GM19397 (cell line): ENCODE measurements around the gene DNM2.
A peak's percentile ranks its signal among the peaks of the same experiment; 100 is the strongest.
"Not testable (repeated sequence)": the region's sequence is repeated elsewhere in the genome, so short reads cannot be mapped to it uniquely, and the experiment has no call there.

Experiments
- ATAC-seq: cut with Tn5 transposase; IDR thresholded peaks from one replicate; pipeline ENCODE4 v1.9.1; 2021; ENCODE audit warnings: mild to moderate bottlenecking, moderate library complexity; ENCODE audit not compliant: unreplicated experiment

DNM2 gene

DNA sequence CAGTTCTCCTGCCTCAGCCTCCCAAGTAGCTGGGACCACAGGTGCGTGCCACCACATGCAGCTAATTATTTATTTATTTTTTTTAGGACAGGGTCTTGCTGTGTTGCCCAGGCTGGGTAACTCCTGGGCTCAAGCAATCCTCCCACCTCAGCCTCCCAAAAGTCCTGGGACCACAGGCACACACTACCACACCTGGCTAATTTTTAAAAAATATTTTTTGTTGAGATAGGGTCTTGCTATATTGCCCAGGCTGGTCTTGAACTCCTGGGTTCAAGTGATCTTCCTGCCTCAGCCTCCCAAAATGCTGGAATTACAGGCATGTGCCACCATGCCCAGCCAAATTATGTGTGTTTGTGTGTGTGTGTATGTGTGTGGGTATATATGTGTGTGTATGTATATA is 139.0 kb downstream of the DNM2 start:
- ATAC-seq, result not testable (repeated sequence)

DNA sequence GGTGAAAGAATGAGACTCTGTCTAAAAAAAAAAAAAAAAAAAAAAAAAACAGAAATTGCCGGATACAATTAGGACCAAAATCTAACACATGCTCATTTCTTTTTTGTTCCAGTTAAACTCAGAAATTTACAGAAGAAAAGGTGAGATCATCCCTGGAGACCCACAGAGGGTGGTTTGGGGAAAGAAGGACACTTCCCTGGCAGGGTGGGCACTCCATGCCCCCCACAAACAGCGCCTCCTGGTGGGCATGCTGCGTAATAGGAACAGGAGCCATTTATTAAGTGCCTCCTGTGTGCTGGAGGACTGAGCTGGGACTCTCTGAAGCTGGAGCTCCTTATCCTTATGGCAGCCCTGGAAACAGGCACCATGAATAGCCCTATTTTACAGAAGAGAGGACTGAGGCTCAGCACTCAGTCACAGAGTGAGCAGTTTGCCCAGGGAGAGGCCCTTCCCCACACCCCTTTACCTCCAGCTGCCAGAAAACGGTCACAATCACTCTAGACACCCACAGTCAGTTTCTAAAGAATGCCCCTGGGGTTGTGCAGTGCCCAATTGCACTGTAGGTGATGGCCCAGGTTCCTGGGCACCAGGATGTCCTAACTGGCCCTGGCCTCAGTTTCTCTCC is 140.4 kb downstream of the DNM2 start:
- no peak for ATAC-seq

DNA sequence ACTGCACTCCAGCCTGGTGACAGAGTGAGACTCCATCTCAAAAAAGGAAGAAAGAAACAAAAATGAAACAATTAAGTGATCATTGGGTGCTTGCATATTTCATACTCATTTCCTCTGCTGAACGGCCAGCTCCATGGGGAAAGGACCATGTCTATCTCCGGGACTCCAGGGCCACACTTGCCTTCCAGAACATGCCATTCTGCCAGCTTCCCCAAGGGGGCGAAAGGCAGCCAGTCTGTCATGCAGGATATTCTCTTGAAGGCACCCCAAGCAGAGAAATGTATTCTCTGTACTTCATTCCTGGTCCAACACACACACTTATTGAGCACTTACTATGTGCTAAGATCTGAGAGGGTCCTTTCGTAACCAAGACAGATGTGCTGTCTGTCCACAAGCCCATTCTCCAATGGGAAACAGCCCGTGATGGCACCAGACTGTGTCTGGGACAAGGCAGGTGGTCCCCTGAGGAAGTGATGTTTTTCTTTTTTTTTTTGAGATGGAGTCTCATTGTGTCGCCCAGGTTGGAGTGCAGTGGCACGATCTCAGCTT is 143.3 kb downstream of the DNM2 start:
- no peak for ATAC-seq

DNA sequence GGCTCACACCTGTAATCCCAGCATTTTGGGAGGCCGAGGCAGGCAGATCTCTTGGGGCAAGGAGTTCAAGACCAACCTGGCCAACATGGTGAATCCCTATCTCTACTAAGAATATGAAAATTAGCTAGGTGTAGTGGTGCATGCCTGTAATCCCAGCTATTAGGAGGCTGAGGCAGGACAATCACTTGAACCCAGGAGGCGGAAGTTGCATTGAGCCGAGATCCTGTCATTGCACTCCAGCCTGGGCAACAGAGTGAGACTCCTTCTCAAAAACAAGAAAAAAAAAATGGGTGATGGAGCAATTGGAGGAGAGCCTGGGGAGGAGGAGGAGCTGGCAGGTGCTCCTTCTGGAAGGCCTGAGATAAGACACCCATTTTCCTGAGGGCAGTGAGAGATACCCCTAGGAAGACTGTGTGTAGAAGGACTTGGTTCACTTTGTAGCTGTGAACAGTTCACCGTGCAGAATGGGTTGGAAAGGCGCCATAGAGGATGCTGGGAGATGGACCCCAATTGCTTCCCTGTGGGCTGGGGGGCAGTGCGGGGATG is 144.8 kb downstream of the DNM2 start:
- ATAC-seq, result no peak

DNA sequence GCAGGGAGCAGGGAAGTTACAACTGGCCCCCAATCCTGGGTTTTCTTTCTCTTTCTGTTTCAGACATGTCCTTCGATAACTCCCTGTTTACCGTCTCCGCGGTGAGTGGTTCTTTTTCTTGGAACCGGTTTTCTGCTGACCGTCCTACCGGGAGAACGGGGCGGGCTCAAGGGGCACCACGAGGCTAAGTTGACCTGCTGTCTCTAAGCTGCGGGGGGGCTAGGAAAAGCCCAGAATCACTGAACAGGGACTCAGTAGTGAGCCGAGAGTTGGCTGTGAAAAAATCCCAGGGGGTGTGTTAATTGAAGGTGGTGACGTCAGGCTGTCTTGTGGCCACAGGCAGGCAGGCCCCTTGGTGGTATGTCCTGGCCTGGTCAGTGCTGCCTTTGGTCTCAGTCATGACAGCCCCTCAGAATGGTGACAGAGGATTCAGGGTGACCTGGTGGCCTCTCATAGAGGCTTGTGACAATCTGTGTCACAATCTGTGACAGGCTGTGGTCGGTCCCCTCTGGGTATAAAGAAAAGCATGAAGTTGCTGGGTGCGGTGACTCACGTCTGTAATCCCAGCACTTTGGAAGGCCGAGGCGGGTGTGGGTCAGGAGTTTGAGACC is 145.3 kb downstream of the DNM2 start:
- no peak for ATAC-seq

DNA sequence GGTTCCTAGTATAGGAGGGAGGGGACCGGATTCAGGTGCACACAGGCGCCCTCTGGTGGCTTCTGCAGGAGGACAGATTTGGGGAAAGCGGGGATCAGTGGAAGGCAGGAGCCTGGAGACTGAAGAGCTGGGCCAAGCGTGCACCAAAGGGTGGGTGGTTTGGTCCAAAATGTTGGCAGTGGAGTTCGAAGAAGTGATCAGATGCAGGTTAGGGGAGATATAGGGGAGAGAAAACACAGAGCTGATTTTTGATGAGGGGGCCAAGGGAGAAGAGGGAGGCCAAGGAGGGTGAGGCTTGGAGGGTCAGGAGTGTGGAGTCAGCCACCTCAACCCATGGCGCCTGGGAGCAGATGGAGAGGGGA is 146.6 kb downstream of the DNM2 start:
- peak; percentile 47 for ATAC-seq

DNA sequence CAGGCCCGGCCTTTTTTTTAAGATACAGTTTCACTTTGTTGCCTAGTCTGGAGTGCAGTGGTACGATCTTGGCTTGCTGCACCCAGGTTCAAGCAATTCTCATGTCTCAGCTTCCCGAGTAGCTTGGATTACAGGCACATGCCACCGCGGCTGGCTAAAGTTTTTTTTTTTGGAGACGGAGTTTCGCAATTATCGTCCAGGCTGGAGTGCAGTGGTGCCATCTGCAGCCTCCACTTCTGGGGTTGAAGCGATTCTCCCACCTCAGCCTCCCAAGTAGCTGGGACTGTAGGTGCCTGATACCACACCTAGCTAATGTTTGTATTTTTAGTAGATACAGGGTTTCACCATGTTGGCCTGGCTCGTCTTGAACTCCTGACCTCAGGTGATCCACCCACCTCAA is 148.6 kb downstream of the DNM2 start:
- no peak for ATAC-seq

DNA sequence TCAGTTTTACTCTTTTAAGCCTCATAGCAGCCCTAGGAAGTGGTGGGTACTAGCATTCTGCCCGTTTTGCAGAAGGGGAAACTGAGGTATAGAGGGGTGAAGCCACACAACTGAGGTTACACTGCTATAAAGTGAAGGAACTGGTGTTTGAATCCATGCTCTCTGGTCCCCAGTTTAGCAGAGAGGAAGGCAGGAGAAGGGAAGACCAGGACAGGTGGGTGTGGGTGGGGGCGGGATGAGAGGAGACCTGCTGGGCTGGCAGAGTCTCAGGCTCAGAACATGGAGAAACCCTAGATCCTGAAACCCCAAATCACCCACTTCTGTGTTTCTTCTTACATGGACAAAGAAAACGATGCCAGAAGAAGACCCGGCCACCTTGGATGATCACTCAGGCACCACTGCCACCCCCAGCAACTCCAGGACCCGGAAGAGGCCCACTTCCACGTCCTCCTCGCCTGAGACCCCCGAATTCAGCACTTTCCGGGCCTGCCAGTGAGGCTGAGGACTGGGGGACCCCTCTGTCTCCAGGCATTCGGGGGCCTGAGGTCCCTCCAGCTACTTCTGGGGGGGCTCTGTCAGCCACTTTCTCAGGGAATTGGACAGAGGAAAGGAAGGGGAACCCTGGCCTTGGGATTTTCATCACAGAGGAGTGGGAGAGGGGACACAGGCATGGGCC is 151.1 kb downstream of the DNM2 start:
- no peak for ATAC-seq

DNA sequence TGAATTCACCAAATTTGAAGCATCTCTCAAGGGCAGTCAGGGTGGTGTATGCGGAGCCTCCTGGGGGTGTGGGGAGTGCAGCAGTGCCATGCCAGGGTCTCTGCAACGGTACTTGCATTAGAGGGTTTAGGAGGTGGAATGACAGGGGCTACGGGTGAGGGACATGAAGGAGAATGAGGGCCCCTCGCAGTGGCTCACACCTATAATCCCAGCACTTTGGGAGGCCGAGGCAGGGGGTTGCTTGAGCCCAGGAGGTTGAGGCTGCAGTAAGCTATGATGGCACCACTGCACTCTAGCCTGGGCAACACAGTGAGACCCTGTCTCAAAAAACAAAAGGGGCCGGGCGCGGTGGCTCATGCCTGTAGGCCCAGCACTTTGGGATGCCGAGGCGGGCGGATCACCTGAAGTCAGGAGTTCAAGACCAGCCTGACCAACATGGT is 152.0 kb downstream of the DNM2 start:
- ATAC-seq, result not testable (repeated sequence)

DNA sequence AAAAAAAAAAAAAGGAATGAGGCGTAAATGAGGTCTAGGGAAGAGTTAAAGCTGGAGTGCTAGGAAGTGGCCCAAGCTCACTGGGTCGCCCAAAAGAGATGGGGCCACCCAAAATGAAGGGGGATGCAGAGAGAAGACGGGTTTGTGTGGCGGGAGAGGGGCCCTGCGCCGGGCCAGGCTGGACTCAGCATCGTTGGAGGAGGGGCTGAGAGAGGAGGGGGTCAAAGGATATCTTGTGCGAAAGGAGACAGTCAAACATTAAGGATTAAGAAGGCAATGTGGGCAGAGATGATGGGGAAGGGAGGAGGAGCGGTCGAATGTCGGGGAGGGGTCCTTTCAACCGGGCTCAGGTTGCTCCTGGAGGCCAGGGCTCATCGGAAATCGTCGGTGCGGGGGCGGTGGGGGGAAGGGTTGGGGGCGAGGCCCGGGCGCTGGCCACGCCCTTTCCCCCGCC is 152.6 kb downstream of the DNM2 start:
- ATAC-seq, result no peak

DNA sequence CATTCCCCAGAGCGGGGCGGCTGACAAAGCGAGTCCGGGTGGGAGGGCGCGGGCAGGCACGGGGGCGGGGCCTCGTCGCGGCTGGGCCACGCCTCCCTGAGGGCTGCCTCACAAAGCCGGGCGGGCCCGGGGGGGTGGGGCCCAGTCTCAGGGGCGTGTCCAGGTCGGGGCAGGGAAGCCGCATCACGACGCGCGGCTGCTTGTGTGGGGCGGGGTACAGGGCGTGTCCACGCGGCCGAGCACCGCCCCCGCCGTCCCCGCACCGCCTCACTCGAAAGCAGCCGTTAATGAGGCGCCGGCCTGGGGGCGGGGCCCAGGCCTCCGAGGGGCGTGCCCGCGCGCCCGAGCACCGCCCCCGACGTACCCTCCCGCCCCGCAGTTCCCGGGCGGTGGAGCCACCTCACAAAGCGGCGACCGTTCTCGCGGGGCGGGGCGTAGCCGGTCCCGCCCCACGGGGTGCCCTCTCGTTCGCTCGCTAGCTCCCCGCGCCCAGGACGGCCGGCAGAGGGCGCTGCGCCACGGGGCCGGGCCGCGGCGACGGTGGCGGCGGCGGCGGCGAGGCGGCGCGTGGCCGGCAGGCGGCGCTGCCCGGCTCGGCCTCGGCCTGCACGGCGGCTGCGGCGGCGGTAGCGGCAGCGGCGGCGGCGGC is 153.2 kb downstream of the DNM2 start, which contains the start of gene CARM1:
TSS of gene CARM1 (plus strand) at position 599 of the 649 bp plus-strand sequence. CDS start 150 bp downstream, outside the sequence.
- peak; percentile 77 for ATAC-seq

DNA sequence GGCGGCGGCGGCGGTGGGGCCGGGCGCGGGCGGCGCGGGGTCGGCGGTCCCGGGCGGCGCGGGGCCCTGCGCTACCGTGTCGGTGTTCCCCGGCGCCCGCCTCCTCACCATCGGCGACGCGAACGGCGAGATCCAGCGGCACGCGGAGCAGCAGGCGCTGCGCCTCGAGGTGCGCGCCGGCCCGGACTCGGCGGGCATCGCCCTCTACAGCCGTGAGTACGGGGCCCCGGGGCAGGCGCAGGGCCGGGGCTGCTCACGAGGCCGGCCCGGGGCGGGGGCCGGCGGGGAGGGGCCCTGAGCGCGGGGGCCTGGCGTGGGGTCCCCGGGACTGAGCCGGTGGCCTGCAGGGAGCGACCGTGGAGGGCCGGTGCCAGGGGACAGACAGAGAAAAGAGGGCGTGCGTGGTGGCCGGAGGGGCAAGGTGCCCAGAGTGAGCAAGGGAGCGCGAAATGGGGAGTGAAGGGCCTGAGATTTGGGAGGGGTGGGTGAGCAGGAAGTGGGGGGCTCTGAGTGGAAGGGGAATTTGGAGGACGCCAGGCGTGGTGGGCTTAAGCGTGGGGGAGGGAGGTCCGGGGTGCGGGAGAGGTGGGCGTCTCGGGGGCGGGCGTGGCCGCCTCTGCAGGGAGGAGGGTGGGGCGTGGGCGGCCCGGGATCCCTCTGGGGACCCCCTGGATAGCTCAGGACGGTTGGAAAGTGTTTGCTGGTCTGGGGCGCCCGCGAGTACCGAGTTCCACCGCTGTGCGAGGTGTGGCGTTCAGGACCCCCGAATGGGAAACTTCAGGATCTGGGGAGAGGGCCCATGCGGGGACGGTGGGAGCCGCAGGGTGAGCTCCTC is 154.0 kb downstream of the DNM2 start:
- peak; percentile 1 for ATAC-seq

DNA sequence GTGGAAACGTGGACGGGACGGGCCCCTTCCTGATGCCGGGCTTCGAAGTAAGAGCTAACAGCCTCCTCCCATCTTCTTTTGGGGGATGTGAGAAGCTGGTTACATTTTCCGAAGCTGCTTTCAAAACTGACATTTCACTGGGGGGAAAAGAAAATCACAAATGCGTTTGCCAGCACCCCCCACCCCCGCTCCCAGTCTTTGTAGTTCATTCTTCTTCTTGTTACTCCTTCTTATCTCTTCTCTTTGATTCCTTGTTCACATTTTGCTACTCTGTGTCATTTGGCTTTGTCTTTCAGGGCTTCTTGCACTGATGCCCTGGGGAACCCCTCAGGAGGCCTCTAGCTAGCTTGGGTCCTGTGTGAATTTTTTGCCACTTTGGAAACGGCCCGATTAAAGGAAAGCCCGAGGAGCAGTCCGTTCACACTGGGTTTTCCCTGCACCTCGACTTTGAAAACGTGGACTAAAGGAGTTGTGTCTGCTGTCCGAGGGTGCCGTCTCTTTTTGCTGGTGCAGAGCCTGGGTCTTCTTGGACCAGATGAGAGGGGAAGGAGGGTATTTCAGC is 154.7 kb downstream of the DNM2 start:
- ATAC-seq, result no peak

DNA sequence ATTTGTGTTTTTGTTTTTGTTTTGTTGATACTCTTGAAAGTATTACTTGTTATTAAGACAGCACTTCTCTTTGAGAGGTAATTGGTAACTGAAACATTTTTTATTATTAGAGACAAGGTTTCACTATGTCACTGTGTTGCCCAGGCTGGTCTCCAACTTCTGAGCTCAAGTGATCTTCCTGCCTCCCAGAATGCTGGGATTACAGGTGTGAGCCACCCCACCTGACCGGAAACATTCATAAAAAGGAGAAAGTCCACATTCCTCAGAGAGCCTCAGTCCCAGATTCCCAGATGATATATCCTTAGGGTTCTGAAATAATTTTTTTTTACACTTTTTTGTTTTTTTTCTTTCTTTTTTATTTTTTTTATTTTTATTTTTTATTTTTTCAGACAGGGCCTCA is 156.1 kb downstream of the DNM2 start:
- no peak for ATAC-seq

DNA sequence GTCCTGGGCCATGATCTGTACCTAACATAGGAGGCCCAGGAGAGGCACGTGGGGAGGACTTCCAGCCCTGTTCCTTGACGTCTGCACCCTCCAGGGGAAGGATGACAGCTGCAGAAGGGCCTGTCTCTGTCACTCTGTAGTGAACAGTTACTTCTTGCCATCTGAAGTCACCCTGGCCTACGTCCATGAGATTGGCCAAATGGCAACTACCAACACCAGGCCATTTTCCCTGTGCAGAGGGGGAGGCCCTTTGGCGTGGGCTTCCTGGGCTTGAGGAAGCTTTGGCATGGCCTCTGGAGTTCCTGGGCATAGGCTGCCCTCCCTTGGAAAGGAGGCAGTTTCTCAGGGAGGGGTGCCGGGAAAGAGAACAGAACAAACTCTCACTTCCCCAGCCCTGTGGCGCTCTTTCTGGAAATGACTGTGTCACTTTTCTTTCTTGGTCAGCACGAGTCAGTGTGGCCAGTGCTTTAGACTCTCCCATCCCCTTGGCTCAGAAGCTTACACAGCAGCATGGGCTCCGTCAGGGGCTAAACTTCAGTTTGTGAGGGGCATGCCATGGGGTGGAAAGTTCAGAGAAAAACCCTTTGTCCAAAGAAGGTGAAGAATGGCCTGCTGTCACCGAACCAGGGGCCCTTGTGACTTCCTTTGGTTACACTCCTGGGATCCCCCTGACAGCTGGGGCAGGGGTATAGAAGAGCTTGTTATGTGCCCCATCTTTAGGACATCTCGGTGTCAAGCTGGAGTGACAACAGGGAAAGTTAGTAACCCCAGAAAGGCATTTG is 158.8 kb downstream of the DNM2 start:
- ATAC-seq, result peak; percentile 48

DNA sequence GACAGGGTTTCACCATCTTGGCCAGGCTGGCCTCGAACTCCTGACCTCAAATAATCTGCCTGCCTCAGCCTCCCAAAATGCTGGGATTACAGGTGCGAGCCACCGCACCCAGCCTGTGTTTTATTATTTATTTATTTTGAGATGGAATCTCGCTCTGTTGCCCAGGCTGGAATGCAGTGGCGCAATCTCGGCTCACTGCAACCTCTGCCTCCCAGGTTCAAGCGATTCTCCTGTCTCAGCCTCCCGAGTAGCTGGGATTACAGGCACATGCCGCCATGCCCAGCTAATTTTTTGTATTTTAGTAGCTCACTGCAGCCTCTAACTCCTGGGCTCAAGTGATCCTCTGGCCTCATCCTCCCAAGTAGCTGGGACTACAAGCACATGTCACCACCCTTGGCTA is 159.7 kb downstream of the DNM2 start:
- ATAC-seq, result not testable (repeated sequence)

DNA sequence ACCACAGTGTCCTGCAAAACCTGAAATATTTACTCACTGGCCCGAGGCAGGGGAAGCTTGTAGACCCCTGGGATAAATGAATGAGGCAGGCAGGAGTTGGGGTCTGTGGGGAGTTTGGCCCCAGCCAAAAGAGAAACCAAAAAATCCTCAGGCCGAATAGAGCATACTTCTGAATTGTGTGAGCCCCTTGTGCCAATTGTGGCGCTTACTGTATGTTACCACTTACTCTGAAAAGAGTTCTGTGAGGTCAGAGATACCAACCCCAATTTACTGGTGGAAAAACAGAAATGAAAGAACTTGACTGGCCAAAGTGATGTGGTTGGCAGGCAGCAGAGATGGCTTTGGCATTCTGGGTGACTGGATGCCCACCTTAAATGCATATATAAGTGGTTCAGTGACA is 160.4 kb downstream of the DNM2 start:
- ATAC-seq, result no peak
